CD14-positive monocyte (primary cell): ENCODE results near the gene STYXL2. TPM values are rescaled to one million over a fixed set of nuclear protein-coding genes. Genes with fewer than 3 reads are reported as not detected.

Experiments used
- DNase-seq, 3 donors: peaks; one replicate each; pipeline ENCODE4 v3.0.0-alpha.2; 2011 to 2022
- H2AFZ ChIP-seq: 2 replicates; pipeline ENCODE4 v1.6.0; 2012; ENCODE audit warnings: mild to moderate bottlenecking, low read depth, low read length, inconsistent platforms; ENCODE audit not compliant: insufficient read depth, poor library complexity, severe bottlenecking
- H3K27ac ChIP-seq, 2 donors: 1 replicate in 1 of 2; 2 replicates in 1 of 2; pipeline ENCODE4 v1.5.1; 2012 to 2013; ENCODE audit warnings: low read length in 2 of 2, control low read depth in 1 of 2, inconsistent platforms in 1 of 2, low read depth in 1 of 2, mild to moderate bottlenecking in 1 of 2
- H3K27me3 ChIP-seq, 2 donors: one replicate each; pipeline versions ENCODE4 v1.6.0 to v1.6.1; 2011 to 2013; ENCODE audit warnings: low read length in 2 of 2; ENCODE audit not compliant: control insufficient read depth in 2 of 2, insufficient read depth in 2 of 2
- H3K36me3 ChIP-seq, 2 donors: replicated peaks in 1 of 2; 1 replicate in 1 of 2; 2 replicates in 1 of 2; pipeline versions ENCODE4 v1.5.1 to v1.6.1; 2012 to 2013; ENCODE audit warnings: low read length in 2 of 2, control low read depth in 1 of 2, inconsistent platforms in 1 of 2, mild to moderate bottlenecking in 1 of 2; ENCODE audit not compliant: insufficient read depth in 2 of 2, control insufficient read depth in 1 of 2
- H3K4me1 ChIP-seq, 2 donors: 1 replicate in 1 of 2; 2 replicates in 1 of 2; pipeline versions ENCODE4 v1.5.1 to v1.6.1; 2012 to 2013; ENCODE audit warnings: low read length in 2 of 2, control low read depth in 1 of 2, inconsistent platforms in 1 of 2, mild to moderate bottlenecking in 1 of 2, moderate library complexity in 1 of 2; ENCODE audit not compliant: insufficient read depth in 2 of 2, control insufficient read depth in 1 of 2
- H3K4me2 ChIP-seq: replicated peaks from 2 replicates; pipeline ENCODE3; 2012; ENCODE audit warnings: low read length, moderate library complexity, mild to moderate bottlenecking; ENCODE audit not compliant: poor library complexity, severe bottlenecking; ENCODE audit errors: extremely low read depth
- H3K4me3 ChIP-seq, 3 experiments: fragments of 200-600 bp in 1 of 3; sonication (generic) in 1 of 3; replicated peaks in 1 of 3; 1 replicate in 2 of 3; 2 replicates in 1 of 3; pipeline ENCODE4 v1.5.1; 2011 to 2013; ENCODE audit warnings: low read length in 3 of 3, mild to moderate bottlenecking in 3 of 3, control low read depth in 2 of 3, low read depth in 2 of 3, inconsistent platforms in 1 of 3, moderate library complexity in 1 of 3
- H3K79me2 ChIP-seq: 2 replicates; pipeline ENCODE4 v1.6.0; 2012; ENCODE audit warnings: mild to moderate bottlenecking, control low read depth, inconsistent platforms, low read length, moderate library complexity; ENCODE audit not compliant: insufficient read depth
- H3K9ac ChIP-seq: 2 replicates; pipeline ENCODE4 v1.6.0; 2017; ENCODE audit warnings: low read length, mild to moderate bottlenecking; ENCODE audit not compliant: insufficient read depth, poor library complexity, severe bottlenecking
- H3K9me3 ChIP-seq, 2 donors: replicated peaks in 1 of 2; 1 replicate in 1 of 2; 2 replicates in 1 of 2; pipeline versions ENCODE4 v1.5.1 to v1.6.1; 2012 to 2013; ENCODE audit warnings: low read length in 2 of 2, control low read depth in 1 of 2; ENCODE audit not compliant: control insufficient read depth in 1 of 2, insufficient read depth in 1 of 2
- H4K20me1 ChIP-seq: 2 replicates; pipeline ENCODE4 v1.6.0; 2012; ENCODE audit warnings: mild to moderate bottlenecking, low read length, control low read depth, moderate library complexity; ENCODE audit not compliant: insufficient read depth
- H3K27ac Mint-ChIP-seq, 7 donors: one replicate each; pipeline ENCODE4 v1.8.0; 2020; ENCODE audit warnings: mild to moderate bottlenecking in 7 of 7, mixed read lengths in 7 of 7, moderate library complexity in 6 of 7, inconsistent platforms in 2 of 7
- H3K27me3 Mint-ChIP-seq, 3 donors: one replicate each; pipeline ENCODE4 v1.8.0; 2021 to 2022; ENCODE audit warnings: low read depth in 3 of 3, mild to moderate bottlenecking in 3 of 3, mixed read lengths in 3 of 3, moderate library complexity in 3 of 3, inconsistent platforms in 1 of 3
- H3K36me3 Mint-ChIP-seq, 2 donors: one replicate each; pipeline ENCODE4 v1.8.0; 2020; ENCODE audit warnings: mixed read lengths in 2 of 2, inconsistent platforms in 1 of 2, mild to moderate bottlenecking in 1 of 2
- H3K4me1 Mint-ChIP-seq: one replicate; pipeline ENCODE4 v1.8.0; 2020; ENCODE audit warnings: mild to moderate bottlenecking, mixed read lengths
- H3K4me3 Mint-ChIP-seq, 2 donors: one replicate each; pipeline ENCODE4 v1.8.0; 2020; ENCODE audit warnings: mild to moderate bottlenecking in 2 of 2, mixed read lengths in 2 of 2, moderate library complexity in 1 of 2
- H3K9me3 Mint-ChIP-seq, 7 donors: one replicate each; pipeline ENCODE4 v1.8.0; 2020 to 2022; ENCODE audit warnings: mixed read lengths in 7 of 7, mild to moderate bottlenecking in 6 of 7, moderate library complexity in 6 of 7, inconsistent platforms in 2 of 7
- CTCF ChIP-seq: fragments of 200-600 bp; IDR thresholded peaks from one replicate; pipeline ENCODE4 v1.8.0; 2022; ENCODE audit warnings: antibody characterized with exemption, mild to moderate bottlenecking
- WGBS: methylation state at CpG from one replicate; pipeline ENCODE4 v1.1.5; 2013; ENCODE audit warnings: missing lambda C conversion rate; ENCODE audit not compliant: insufficient coverage; 5-methylcytosine and 5-hydroxymethylcytosine counted together
- intact Hi-C, 2 donors: fragments of 100-400 bp; cut with micrococcal nuclease; formaldehyde crosslinking; loops; one replicate each; pipeline versions ENCODE4 v1.15.0 to v1.15.1; 2023
- polyA plus RNA-seq, 3 donors: library from polyadenylated mRNA; depleted of rRNA in 1 of 3; unstranded in 2 of 3; stranded (reverse) in 1 of 3; fragments of 300-500 nt in 2 of 3; fragments of >200 nt in 1 of 3; fragmentation: Illumina TruSeq in 2 of 3; gene quantifications; 1 replicate in 2 of 3; 2 replicates in 1 of 3; pipeline ENCODE4 v1.2.3, GENCODE V29; 2012 to 2021

The STYXL2 gene
- polyA plus RNA-seq, 3 donors, result not detected

GRCh38 chr1:167126317-167126716 is 32.4 kb downstream of the STYXL2 start:
- H3K9me3 Mint-ChIP-seq, result peaks cover 0 to 2% (median 0%) of the 10 kb centered on the region in 7 donors
- peaks cover 2 to 4% (median 3%) of the 10 kb centered on the region in 3 donors for H3K27me3 Mint-ChIP-seq
- Histone ChIP-seq H2AFZ (no peak overlapping the region), H3K4me2 (no peak overlapping the region), H3K79me2 (no peaks in the 10 kb centered on the region), H4K20me1 (no peaks in the 10 kb centered on the region), H3K9ac (no peak overlapping the region), H3K27me3 (no peaks in the 10 kb centered on the region), H3K27ac (no peak overlapping the region), H3K36me3 (no peaks in the 10 kb centered on the region), H3K9me3 (no peaks in the 10 kb centered on the region), H3K4me3 (no peak overlapping the region), H3K4me1 (peaks cover 4 to 5% of the 10 kb centered on the region in 2 donors)
- intact Hi-C loops, result no loop called here
- WGBS, result 94% methylated on average over 28 of the region's 28 CpGs
- no peak for DNase-seq
- TF ChIP-seq CTCF, result no peak
- H3K4me1 Mint-ChIP-seq, result peaks cover 6% of the 10 kb centered on the region
- no peak overlapping the region for H3K4me3 Mint-ChIP-seq
- H3K27ac Mint-ChIP-seq, result peak overlapping the region in 1 of 7 donors; percentile 30
- H3K36me3 Mint-ChIP-seq, result no peaks in the 10 kb centered on the region

DNA sequence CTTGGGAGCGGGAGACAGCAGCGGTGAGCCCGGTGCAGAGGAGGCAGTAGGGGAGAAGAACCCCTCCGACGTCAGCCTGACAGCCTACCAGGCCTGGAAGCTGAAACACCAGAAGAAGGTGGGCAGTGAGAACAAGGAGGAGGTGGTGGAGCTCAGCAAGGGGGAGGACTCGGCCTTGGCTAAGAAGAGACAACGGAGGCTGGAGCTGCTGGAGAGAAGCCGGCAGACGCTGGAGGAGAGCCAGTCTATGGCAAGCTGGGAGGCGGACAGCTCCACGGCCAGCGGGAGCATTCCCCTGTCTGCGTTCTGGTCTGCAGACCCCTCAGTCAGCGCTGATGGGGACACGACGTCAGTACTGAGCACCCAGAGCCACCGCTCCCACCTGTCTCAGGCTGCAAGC is 32.9 kb downstream of the STYXL2 start:
- peaks cover under 1 to 2% (median 2%) of the 10 kb centered on the region in 3 donors for H3K27me3 Mint-ChIP-seq
- WGBS, result 96% methylated on average over 17 of the region's 17 CpGs
- H3K36me3 ChIP-seq, result no peaks in the 10 kb centered on the region
- peaks cover 0 to under 1% of the 10 kb centered on the region in 2 donors for H3K4me1 ChIP-seq
- no peak overlapping the region for H3K4me3 Mint-ChIP-seq
- H3K27me3 ChIP-seq, result no peaks in the 10 kb centered on the region
- H2AFZ ChIP-seq, result no peak overlapping the region
- no peak overlapping the region for H3K4me2 ChIP-seq
- no peaks in the 10 kb centered on the region for H3K79me2 ChIP-seq
- no peaks in the 10 kb centered on the region for H4K20me1 ChIP-seq
- peaks cover under 1% of the 10 kb centered on the region for H3K4me1 Mint-ChIP-seq
- H3K27ac ChIP-seq, result no peak overlapping the region
- no peak for TF ChIP-seq CTCF
- intact Hi-C loops, result no loop called here
- no peak for DNase-seq
- H3K9me3 ChIP-seq, result no peaks in the 10 kb centered on the region
- H3K9ac ChIP-seq, result no peak overlapping the region
- H3K36me3 Mint-ChIP-seq, result no peaks in the 10 kb centered on the region
- peak overlapping the region in 1 of 7 donors; percentile 30 for H3K27ac Mint-ChIP-seq
- H3K4me3 ChIP-seq, result no peak overlapping the region
- peaks cover 0 to 2% (median 0%) of the 10 kb centered on the region in 7 donors for H3K9me3 Mint-ChIP-seq
